Liver (tissue), 3 donors: Measurements from ENCODE around the gene NBAS.

Experiments used
- EGR1 ChIP-seq, 2 donors: IDR thresholded peaks; 2 replicates each; pipeline ENCODE4 v1.6.1; 2016 to 2018; ENCODE audit warnings: antibody characterized with exemption in 2 of 2, low read depth in 2 of 2
- GABPA ChIP-seq, 2 donors: IDR thresholded peaks in 1 of 2; conservative IDR thresholded peaks in 1 of 2; 2 replicates each; pipeline ENCODE4 v1.6.1; 2016; ENCODE audit warnings: antibody characterized with exemption in 2 of 2, mild to moderate bottlenecking in 1 of 2, moderate library complexity in 1 of 2
- NR2F2 ChIP-seq: IDR thresholded peaks from 2 replicates; pipeline ENCODE4 v1.6.1; 2016; ENCODE audit warnings: antibody characterized with exemption
- RAD21 ChIP-seq, 2 donors: IDR thresholded peaks; 2 replicates each; pipeline ENCODE4 v1.6.1; 2016; ENCODE audit warnings: antibody characterized with exemption in 2 of 2, mild to moderate bottlenecking in 2 of 2
- RXRA ChIP-seq, 2 donors: IDR thresholded peaks; 2 replicates each; pipeline ENCODE4 v1.6.1; 2017 to 2018; ENCODE audit warnings: antibody characterized with exemption in 2 of 2, mild to moderate bottlenecking in 1 of 2
- TAF1 ChIP-seq: conservative IDR thresholded peaks from 2 replicates; pipeline ENCODE4 v1.6.1; 2016; ENCODE audit warnings: antibody characterized with exemption, mild to moderate bottlenecking
- TF ChIP-seq, protein P1 (sequence below): fragments of 150-350 bp; IDR thresholded peaks from 2 replicates; pipeline ENCODE4 v1.5.1; 2017; ENCODE audit warnings: improper control_type of control experiment, low read depth, low read length; ENCODE audit not compliant: missing input control
- TF ChIP-seq, protein P2 (sequence below): IDR thresholded peaks from 2 replicates; pipeline ENCODE4 v1.6.1; 2016; ENCODE audit warnings: antibody characterized with exemption
- TF ChIP-seq, protein P3 (sequence below): IDR thresholded peaks from 2 replicates; pipeline ENCODE4 v1.6.1; 2016; ENCODE audit warnings: antibody characterized with exemption
- donor health status: healthy.
- donor health status: healthy.

DNA sequence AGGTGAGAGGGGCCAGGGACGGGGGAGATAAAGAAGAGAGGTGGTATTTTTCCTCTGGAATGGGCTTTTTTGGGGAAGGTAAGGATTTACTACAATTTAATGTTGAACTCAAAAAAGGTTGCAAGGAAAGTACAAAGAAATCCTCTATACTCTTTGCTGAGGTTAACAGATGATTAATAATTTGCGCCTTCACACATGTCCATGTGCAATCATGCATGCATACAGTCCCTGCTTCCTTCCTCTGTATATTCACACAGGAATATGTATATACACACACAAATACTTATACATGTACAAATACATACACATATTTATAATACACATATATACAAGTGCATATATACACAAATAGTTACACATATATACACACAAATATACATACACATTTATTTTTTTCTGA, 193.4 kb downstream of the NBAS start:
- TF ChIP-seq GABPA (IDR thresholded peaks at IDR 0.05 in 1 of 2, conservative IDR thresholded peaks at IDR 0.05 in 1 of 2) = no peak
- TF ChIP-seq, protein P1, sequence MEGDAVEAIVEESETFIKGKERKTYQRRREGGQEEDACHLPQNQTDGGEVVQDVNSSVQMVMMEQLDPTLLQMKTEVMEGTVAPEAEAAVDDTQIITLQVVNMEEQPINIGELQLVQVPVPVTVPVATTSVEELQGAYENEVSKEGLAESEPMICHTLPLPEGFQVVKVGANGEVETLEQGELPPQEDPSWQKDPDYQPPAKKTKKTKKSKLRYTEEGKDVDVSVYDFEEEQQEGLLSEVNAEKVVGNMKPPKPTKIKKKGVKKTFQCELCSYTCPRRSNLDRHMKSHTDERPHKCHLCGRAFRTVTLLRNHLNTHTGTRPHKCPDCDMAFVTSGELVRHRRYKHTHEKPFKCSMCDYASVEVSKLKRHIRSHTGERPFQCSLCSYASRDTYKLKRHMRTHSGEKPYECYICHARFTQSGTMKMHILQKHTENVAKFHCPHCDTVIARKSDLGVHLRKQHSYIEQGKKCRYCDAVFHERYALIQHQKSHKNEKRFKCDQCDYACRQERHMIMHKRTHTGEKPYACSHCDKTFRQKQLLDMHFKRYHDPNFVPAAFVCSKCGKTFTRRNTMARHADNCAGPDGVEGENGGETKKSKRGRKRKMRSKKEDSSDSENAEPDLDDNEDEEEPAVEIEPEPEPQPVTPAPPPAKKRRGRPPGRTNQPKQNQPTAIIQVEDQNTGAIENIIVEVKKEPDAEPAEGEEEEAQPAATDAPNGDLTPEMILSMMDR = no peak
- TF ChIP-seq RAD21 (IDR thresholded peaks at IDR 0.05) = no peak
- no peak for TF ChIP-seq TAF1
- no peak for TF ChIP-seq EGR1 (IDR thresholded peaks at IDR 0.05; ENCODE audit: low read depth in 2 of 2)
- TF ChIP-seq, protein P2, sequence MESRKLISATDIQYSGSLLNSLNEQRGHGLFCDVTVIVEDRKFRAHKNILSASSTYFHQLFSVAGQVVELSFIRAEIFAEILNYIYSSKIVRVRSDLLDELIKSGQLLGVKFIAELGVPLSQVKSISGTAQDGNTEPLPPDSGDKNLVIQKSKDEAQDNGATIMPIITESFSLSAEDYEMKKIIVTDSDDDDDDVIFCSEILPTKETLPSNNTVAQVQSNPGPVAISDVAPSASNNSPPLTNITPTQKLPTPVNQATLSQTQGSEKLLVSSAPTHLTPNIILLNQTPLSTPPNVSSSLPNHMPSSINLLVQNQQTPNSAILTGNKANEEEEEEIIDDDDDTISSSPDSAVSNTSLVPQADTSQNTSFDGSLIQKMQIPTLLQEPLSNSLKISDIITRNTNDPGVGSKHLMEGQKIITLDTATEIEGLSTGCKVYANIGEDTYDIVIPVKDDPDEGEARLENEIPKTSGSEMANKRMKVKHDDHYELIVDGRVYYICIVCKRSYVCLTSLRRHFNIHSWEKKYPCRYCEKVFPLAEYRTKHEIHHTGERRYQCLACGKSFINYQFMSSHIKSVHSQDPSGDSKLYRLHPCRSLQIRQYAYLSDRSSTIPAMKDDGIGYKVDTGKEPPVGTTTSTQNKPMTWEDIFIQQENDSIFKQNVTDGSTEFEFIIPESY = no peak
- no peak for TF ChIP-seq NR2F2
- TF ChIP-seq, protein P3, sequence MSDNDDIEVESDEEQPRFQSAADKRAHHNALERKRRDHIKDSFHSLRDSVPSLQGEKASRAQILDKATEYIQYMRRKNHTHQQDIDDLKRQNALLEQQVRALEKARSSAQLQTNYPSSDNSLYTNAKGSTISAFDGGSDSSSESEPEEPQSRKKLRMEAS = no peak
- no peak for TF ChIP-seq RXRA (IDR thresholded peaks at IDR 0.05)
